A549 (cell line): ENCODE results near the gene EML2. TPM values are rescaled to one million over a fixed set of nuclear protein-coding genes. Genes with fewer than 3 reads are reported as not detected.

Source experiments
- ATAC-seq, 2 experiments: fragments of 200-7000 bp in 1 of 2; fragments of >200 bp in 1 of 2; cut with Nextera tagmentation in 1 of 2; cut with Tn5 transposase in 1 of 2; 3 replicates each; pipeline versions ENCODE4 v1.8.0 to v1.9.1; 2018 to 2020; ENCODE audit warnings: mild to moderate bottlenecking in 1 of 2, moderate library complexity in 1 of 2
- CTCF ChIA-PET: fragments of 300-600 bp; sonication (Branson Sonifier 250); formaldehyde crosslinking; extraction: SDS; loops from one replicate; lab custom pipeline; 2021; ENCODE audit warnings: antibody characterized with exemption, inconsistent platforms; lab: Yijun Ruan, JAX
- POLR2A ChIA-PET: fragments of 350-600 bp; formaldehyde crosslinking; extraction: SDS; loops from one replicate; lab custom pipeline; 2021; ENCODE audit warnings: antibody characterized with exemption, inconsistent platforms; lab: Yijun Ruan, JAX
- DNase-seq, 2 experiments: peaks; one replicate each; pipeline versions ENCODE4 v3.0.0 to v3.0.0-alpha.2; 2011 to 2016; ENCODE audit warnings: low read depth in 1 of 2, low spot score in 1 of 2
- FAIRE-seq: peaks from 2 replicates; lab custom pipeline; 2011; peaks lifted over from hg19 to GRCh38; lab: Jason Lieb, UNC
- H3K27ac ChIP-seq, 2 experiments: fragments of >200 bp; sonication (Bioruptor Twin); formaldehyde crosslinking; 3 replicates each; pipeline ENCODE4 v1.5.1; 2016 to 2017
- H3K4me1 ChIP-seq: fragments of >200 bp; sonication (Bioruptor Twin); formaldehyde crosslinking; 3 replicates; pipeline ENCODE4 v1.6.1; 2016
- H3K4me2 ChIP-seq: fragments of >200 bp; sonication (Bioruptor Twin); formaldehyde crosslinking; 3 replicates; pipeline ENCODE4 v1.6.1; 2016
- H3K4me3 ChIP-seq: fragments of >200 bp; sonication (Bioruptor Twin); formaldehyde crosslinking; 3 replicates; pipeline ENCODE4 v1.5.1; 2016
- H3K9me3 ChIP-seq: fragments of >200 bp; sonication (Bioruptor Twin); formaldehyde crosslinking; 3 replicates; pipeline ENCODE4 v1.6.1; 2016
- BCL3 ChIP-seq: fragments of >200 bp; sonication (Bioruptor Twin); formaldehyde crosslinking; IDR thresholded peaks from 3 replicates; pipeline ENCODE4 v1.6.1; 2016
- CBX2 ChIP-seq: fragments of 200-600 bp; sonication (generic); IDR thresholded peaks from 2 replicates; pipeline ENCODE4 v1.6.1; 2016; ENCODE audit warnings: low read depth, mild to moderate bottlenecking, borderline replicate concordance
- CBX8 ChIP-seq: fragments of 200-600 bp; sonication (generic); IDR thresholded peaks from 2 replicates; pipeline ENCODE4 v1.6.1; 2016
- ESRRA ChIP-seq: fragments of 150-350 bp; IDR thresholded peaks from 2 replicates; pipeline ENCODE4 v1.6.1; 2014; ENCODE audit warnings: mild to moderate bottlenecking, low read length, borderline replicate concordance
- FOSL2 ChIP-seq, 2 experiments: fragments of 450-650 bp in 1 of 2; fragments of >200 bp in 1 of 2; sonication (Bioruptor Twin) in 1 of 2; formaldehyde crosslinking; IDR thresholded peaks; 2 replicates each; pipeline versions ENCODE4 v1.5.0 to v1.6.1; 2016 to 2020; ENCODE audit warnings: mild to moderate bottlenecking in 1 of 2, moderate library complexity in 1 of 2
- FOXS1 ChIP-seq: fragments of 250-450 bp; sonication (Bioruptor Pico); IDR thresholded peaks from 2 replicates; pipeline ENCODE4 v1.5.0; 2020; ENCODE audit warnings: mild to moderate bottlenecking, moderate library complexity
- GATA3 ChIP-seq: IDR thresholded peaks from 2 replicates; pipeline ENCODE4 v1.6.1; 2012; ENCODE audit warnings: borderline replicate concordance
- HEYL ChIP-seq: fragments of 250-450 bp; sonication (Bioruptor Pico); IDR thresholded peaks from 2 replicates; pipeline ENCODE4 v1.8.0; 2021; ENCODE audit warnings: mild to moderate bottlenecking, moderate library complexity
- HOXB13 ChIP-seq: fragments of 250-450 bp; sonication (Bioruptor Pico); IDR thresholded peaks from 2 replicates; pipeline ENCODE4 v1.5.0; 2020; ENCODE audit warnings: low read depth, mild to moderate bottlenecking, moderate library complexity
- KDM5A ChIP-seq: fragments of 200-600 bp; sonication (generic); IDR thresholded peaks from 2 replicates; pipeline ENCODE4 v1.6.1; 2016; ENCODE audit warnings: antibody characterized with exemption, mild to moderate bottlenecking
- MAFK ChIP-seq: fragments of 450-650 bp; IDR thresholded peaks from 2 replicates; pipeline ENCODE4 v1.6.1; 2014; ENCODE audit not compliant: partially characterized antibody
- MAZ ChIP-seq: fragments of 150-350 bp; IDR thresholded peaks from 2 replicates; pipeline ENCODE4 v1.6.1; 2014; ENCODE audit warnings: antibody characterized with exemption, low read depth, low read length, borderline replicate concordance
- POLR2A ChIP-seq: IDR thresholded peaks from 2 replicates; pipeline ENCODE4 v1.6.1; 2012; ENCODE audit warnings: mild to moderate bottlenecking, low read length
- RAD21 ChIP-seq, 2 experiments: fragments of >200 bp in 1 of 2; sonication (Bioruptor Twin) in 1 of 2; formaldehyde crosslinking in 1 of 2; IDR thresholded peaks in 1 of 2; conservative IDR thresholded peaks in 1 of 2; 2 replicates in 1 of 2; 3 replicates in 1 of 2; pipeline ENCODE4 v1.6.1; 2012 to 2018; ENCODE audit warnings: inconsistent platforms in 1 of 2
- RCOR1 ChIP-seq: fragments of 150-350 bp; IDR thresholded peaks from 2 replicates; pipeline ENCODE4 v1.6.1; 2014; ENCODE audit warnings: antibody characterized with exemption, low read length, low read depth
- RFX5 ChIP-seq: fragments of 450-650 bp; IDR thresholded peaks from 2 replicates; pipeline ENCODE4 v1.7.1; 2014; ENCODE audit warnings: antibody characterized with exemption, mild to moderate bottlenecking, moderate library complexity
- RNF2 ChIP-seq: fragments of 200-600 bp; sonication (generic); IDR thresholded peaks from 2 replicates; pipeline ENCODE4 v1.6.1; 2016; ENCODE audit warnings: low read depth, mild to moderate bottlenecking, antibody characterized with exemption, moderate library complexity, borderline replicate concordance
- SREBF2 ChIP-seq: fragments of 450-650 bp; IDR thresholded peaks from 2 replicates; pipeline ENCODE4 v1.6.1; 2014; ENCODE audit warnings: mild to moderate bottlenecking, moderate library complexity
- ZC3H11A ChIP-seq: fragments of 450-650 bp; IDR thresholded peaks from 2 replicates; pipeline ENCODE4 v1.6.1; 2014; ENCODE audit warnings: antibody characterized with exemption, mild to moderate bottlenecking
- WGBS: methylation state at CpG from one replicate; pipeline ENCODE4 v1.1.6; 2017; ENCODE audit errors: missing lambda C conversion rate; 5-methylcytosine and 5-hydroxymethylcytosine counted together
- polyA plus RNA-seq, 4 experiments: library from polyadenylated mRNA; depleted of rRNA in 3 of 4; stranded (reverse); fragments of >200 nt; fragmentation: RNase III in 1 of 4; extraction: RNeasy Plus Mini Kit Qiagen cat#74134 plus additional on column Dnase treatment in 1 of 4; gene quantifications; 2 replicates in 3 of 4; 3 replicates in 1 of 4; pipeline ENCODE4 v1.2.3, GENCODE V29; 2011 to 2017
- TF ChIP-seq, protein P1 (sequence below): fragments of >200 bp; sonication (Bioruptor Twin); formaldehyde crosslinking; IDR thresholded peaks from 3 replicates; pipeline ENCODE4 v1.5.1; 2016

EML2 gene
- polyA plus RNA-seq, 2 of the 4 experiments (the other 2 are of a cell fraction) = 22.7 to 25.9 TPM

DNA sequence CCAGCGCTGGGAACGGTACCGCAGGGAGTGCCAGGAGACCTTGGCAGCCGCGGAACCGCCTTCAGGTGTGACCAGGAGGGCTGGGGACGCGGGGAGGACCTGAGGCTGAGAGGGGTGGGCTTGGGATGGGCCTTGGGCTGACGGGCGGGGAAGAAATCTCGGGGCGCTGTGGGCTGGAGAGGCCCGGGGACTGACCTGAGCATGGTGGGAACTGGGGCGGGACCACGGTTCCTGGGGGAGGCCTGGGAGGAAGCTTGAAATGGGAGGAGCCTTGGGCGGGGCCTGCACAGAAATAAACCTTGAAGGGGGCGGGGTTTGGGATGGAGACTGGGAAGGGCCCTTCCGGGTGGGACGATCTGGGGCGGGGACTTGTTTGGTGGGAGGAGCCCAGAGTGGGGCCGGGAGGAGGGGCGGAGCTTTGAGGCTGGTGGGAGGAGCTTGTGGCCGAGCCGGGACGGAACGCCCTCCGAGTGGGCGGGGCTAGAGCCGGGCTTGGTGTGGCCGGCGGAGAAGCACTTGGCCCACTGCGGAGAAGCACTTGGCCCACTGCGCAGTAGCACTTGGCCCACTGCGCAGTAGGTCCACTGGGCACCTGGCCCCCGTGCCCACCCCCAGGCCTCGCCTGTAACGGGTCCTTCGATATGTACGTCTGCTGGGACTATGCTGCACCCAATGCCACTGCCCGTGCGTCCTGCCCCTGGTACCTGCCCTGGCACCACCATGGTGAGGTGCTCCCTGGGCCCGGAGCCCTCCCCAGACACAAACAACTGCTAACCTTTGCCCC is 31.7 kb upstream of the EML2 start:
- CTCF ChIA-PET = interaction anchor here (0.6 to 9.3 kb wide), 9 partner anchors 10 to 471 kb away, joined by 3 to 90 read pairs (median 6); partner anchors contain the start of genes QPCTL and SNRPD2
- H3K27ac ChIP-seq = peak overlapping the region; percentile 60 to 76
- WGBS = 27% methylated on average over 38 of the region's 42 CpGs
- TF ChIP-seq SREBF2 (no peak), GATA3 (no peak), FOSL2 (IDR thresholded peaks at IDR 0.05) (no peak), FOSL2 (CRISPR knock-in tag; IDR thresholded peaks at IDR 0.05) (no peak), KDM5A (no peak), RNF2 (no peak), POLR2A (no peak), FOXS1 (no peak)
- TF ChIP-seq, protein P1, sequence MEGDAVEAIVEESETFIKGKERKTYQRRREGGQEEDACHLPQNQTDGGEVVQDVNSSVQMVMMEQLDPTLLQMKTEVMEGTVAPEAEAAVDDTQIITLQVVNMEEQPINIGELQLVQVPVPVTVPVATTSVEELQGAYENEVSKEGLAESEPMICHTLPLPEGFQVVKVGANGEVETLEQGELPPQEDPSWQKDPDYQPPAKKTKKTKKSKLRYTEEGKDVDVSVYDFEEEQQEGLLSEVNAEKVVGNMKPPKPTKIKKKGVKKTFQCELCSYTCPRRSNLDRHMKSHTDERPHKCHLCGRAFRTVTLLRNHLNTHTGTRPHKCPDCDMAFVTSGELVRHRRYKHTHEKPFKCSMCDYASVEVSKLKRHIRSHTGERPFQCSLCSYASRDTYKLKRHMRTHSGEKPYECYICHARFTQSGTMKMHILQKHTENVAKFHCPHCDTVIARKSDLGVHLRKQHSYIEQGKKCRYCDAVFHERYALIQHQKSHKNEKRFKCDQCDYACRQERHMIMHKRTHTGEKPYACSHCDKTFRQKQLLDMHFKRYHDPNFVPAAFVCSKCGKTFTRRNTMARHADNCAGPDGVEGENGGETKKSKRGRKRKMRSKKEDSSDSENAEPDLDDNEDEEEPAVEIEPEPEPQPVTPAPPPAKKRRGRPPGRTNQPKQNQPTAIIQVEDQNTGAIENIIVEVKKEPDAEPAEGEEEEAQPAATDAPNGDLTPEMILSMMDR = no peak
- POLR2A ChIA-PET = interaction anchor here (0.8 to 1.0 kb wide), 4 partner anchors 21 to 94 kb away, joined by 3 to 9 read pairs (median 4); partner anchors contain the start of genes QPCTL and SNRPD2
- peak; percentile 33 to 72 for ATAC-seq
- peaks cover 27% of the 10 kb centered on the region for H3K4me1 ChIP-seq
- no peaks in the 10 kb centered on the region for H3K9me3 ChIP-seq
- peak overlapping the region; percentile 89 for H3K4me2 ChIP-seq
- peak overlapping the region; percentile 39 for H3K4me3 ChIP-seq
- DNase-seq = peak; percentile 97
- FAIRE-seq = no peak

DNA sequence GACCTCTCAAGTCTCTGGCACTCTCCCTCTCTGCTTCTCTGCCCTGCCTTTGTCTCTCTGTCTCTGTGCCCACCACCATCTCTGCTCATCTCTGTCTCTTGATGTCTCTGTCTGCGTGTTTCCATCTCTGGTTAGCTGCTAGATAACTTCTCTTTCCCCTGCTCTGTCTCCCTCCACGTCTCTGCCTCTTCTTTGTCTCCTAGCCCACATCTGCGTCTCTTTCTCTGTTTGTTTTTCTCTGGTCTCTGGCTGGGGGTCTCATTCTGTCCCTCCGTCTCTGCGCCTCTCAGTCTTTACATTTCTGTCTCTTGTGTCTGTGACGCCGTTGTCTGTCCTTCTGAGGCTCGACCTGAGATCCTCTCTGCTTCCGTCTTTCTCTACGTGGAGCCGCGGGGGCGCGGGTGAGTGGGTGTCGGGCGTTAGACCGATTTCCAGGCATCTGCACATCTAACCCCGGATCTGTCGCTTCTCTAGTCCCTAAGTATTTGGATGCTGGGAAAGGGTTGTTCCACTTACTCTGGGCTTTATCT is 29.2 kb upstream of the EML2 start:
- peak; percentile 4 to 11 for ATAC-seq
- POLR2A ChIA-PET = interaction anchor here (0.8 to 1.7 kb wide), 2 partner anchors 9 to 24 kb away, joined by 6 read pairs; partner anchors contain the start of genes QPCTL and SNRPD2
- peak overlapping the region; percentile 100 for H3K4me2 ChIP-seq
- peaks cover 27% of the 10 kb centered on the region for H3K4me1 ChIP-seq
- H3K4me3 ChIP-seq = peak overlapping the region; percentile 46
- H3K27ac ChIP-seq = peak overlapping the region; percentile 65 to 81
- H3K9me3 ChIP-seq = no peaks in the 10 kb centered on the region
- DNase-seq = no peak
- TF ChIP-seq RFX5 (no peak), KDM5A (no peak), HOXB13 (CRISPR knock-in tag) (no peak), HEYL (CRISPR knock-in tag) (no peak), MAZ (no peak), MAFK (no peak), CBX2 (no peak), BCL3 (no peak), CBX8 (no peak), RCOR1 (no peak), ZC3H11A (no peak), ESRRA (no peak), RAD21 (conservative IDR thresholded peaks at IDR 0.05 in 1 of 2, IDR thresholded peaks at IDR 0.05 in 1 of 2) (no peak)
- FAIRE-seq = no peak
- CTCF ChIA-PET = interaction anchor here (0.6 to 9.3 kb wide), 8 partner anchors 10 to 229 kb away, joined by 3 to 90 read pairs (median 8); partner anchors contain the start of gene EML2
- WGBS = 3% methylated on average over 19 of the region's 19 CpGs
